IMR-90 (cell line): ENCODE data around the gene AHCTF1. TPM values are rescaled to one million over a fixed set of nuclear protein-coding genes. Genes with fewer than 3 reads are reported as not detected.

Experiments
- ATAC-seq: fragments of 200-7000 bp; cut with Tn5 transposase; 2 replicates; pipeline ENCODE4 v1.9.1; 2020; ENCODE audit warnings: low read depth, mild to moderate bottlenecking, moderate library complexity
- BruUV-seq: library from RNA; stranded (reverse); fragments of 400-500 nt; replicated peaks from 2 replicates; lab custom pipeline; 2021; lab: Mats Ljungman, UMichigan
- CTCF ChIA-PET: fragments of 300-600 bp; formaldehyde crosslinking; extraction: SDS; loops from one replicate; lab custom pipeline; 2021; ENCODE audit warnings: antibody characterized with exemption; lab: Yijun Ruan, JAX
- POLR2A ChIA-PET: fragments of 300-600 bp; sonication (Branson Sonifier 250); formaldehyde crosslinking; loops from one replicate; lab custom pipeline; 2022; ENCODE audit warnings: antibody characterized with exemption; ENCODE audit not compliant: unreplicated experiment; lab: Charles Lee
- DNase-seq: peaks from one replicate; pipeline ENCODE4 v3.0.0; 2013
- H2AFZ ChIP-seq: replicated peaks from 2 replicates; pipeline ENCODE3; 2013; ENCODE audit warnings: low read length, mild to moderate bottlenecking; ENCODE audit not compliant: poor library complexity
- H2AK5ac ChIP-seq: 2 replicates; pipeline ENCODE4 v1.6.1; 2013; ENCODE audit warnings: low read depth, low read length, inconsistent platforms
- H2AK9ac ChIP-seq: replicated peaks from 2 replicates; pipeline ENCODE3; 2013; ENCODE audit warnings: mild to moderate bottlenecking, low read depth, low read length, moderate library complexity; ENCODE audit not compliant: poor library complexity
- H2BK120ac ChIP-seq: 2 replicates; pipeline ENCODE4 v1.6.1; 2013; ENCODE audit warnings: low read depth, low read length, inconsistent platforms
- H2BK15ac ChIP-seq: 3 replicates; pipeline ENCODE4 v1.6.1; 2013; ENCODE audit warnings: low read depth, low read length, inconsistent platforms
- H2BK20ac ChIP-seq: 2 replicates; pipeline ENCODE4 v1.6.1; 2013; ENCODE audit warnings: low read depth, mild to moderate bottlenecking, inconsistent platforms, low read length, moderate library complexity
- H2BK5ac ChIP-seq: 2 replicates; pipeline ENCODE4 v1.6.1; 2013; ENCODE audit warnings: mild to moderate bottlenecking, low read depth, low read length, inconsistent platforms; ENCODE audit not compliant: poor library complexity, severe bottlenecking
- H3K14ac ChIP-seq: replicated peaks from 2 replicates; pipeline ENCODE4 v1.6.1; 2013; ENCODE audit warnings: low read depth, low read length, inconsistent platforms
- H3K18ac ChIP-seq: 2 replicates; pipeline ENCODE4 v1.6.1; 2013; ENCODE audit warnings: low read depth, low read length, control low read depth
- H3K23ac ChIP-seq: 2 replicates; pipeline ENCODE4 v1.6.1; 2013; ENCODE audit warnings: low read depth, low read length, inconsistent platforms
- H3K27ac ChIP-seq: 2 replicates; pipeline ENCODE4 v1.5.1; 2013; ENCODE audit warnings: mild to moderate bottlenecking, control low read depth, low read length; ENCODE audit not compliant: insufficient read depth
- H3K27me3 ChIP-seq: 2 replicates; pipeline ENCODE4 v1.6.1; 2013; ENCODE audit warnings: low read length; ENCODE audit not compliant: control insufficient read depth, insufficient read depth
- H3K36me3 ChIP-seq: 2 replicates; pipeline ENCODE4 v1.6.1; 2013; ENCODE audit warnings: low read length, mixed read lengths; ENCODE audit not compliant: control insufficient read depth, insufficient read depth
- H3K4ac ChIP-seq: 2 replicates; pipeline ENCODE4 v1.6.1; 2013; ENCODE audit warnings: low read depth, low read length, inconsistent platforms
- H3K4me1 ChIP-seq: 2 replicates; pipeline ENCODE4 v1.6.1; 2013; ENCODE audit warnings: low read length, mixed read lengths; ENCODE audit not compliant: control insufficient read depth, insufficient read depth
- H3K4me2 ChIP-seq: 2 replicates; pipeline ENCODE4 v1.6.1; 2013; ENCODE audit warnings: low read depth, mild to moderate bottlenecking, control low read depth, low read length, moderate library complexity
- H3K4me3 ChIP-seq: 2 replicates; pipeline ENCODE4 v1.5.1; 2013; ENCODE audit warnings: low read depth, mild to moderate bottlenecking, control low read depth, low read length, moderate library complexity; ENCODE audit not compliant: insufficient read depth
- H3K56ac ChIP-seq: 2 replicates; pipeline ENCODE4 v1.6.1; 2013; ENCODE audit warnings: low read length, inconsistent platforms; ENCODE audit not compliant: insufficient read depth; ENCODE audit errors: extremely low read depth
- H3K79me1 ChIP-seq, 2 experiments: 2 replicates each; pipeline ENCODE4 v1.6.1; 2013; ENCODE audit warnings: low read length in 2 of 2, inconsistent platforms in 1 of 2, low read depth in 1 of 2
- H3K9ac ChIP-seq: 2 replicates; pipeline ENCODE4 v1.6.1; 2013; ENCODE audit warnings: low read depth, low read length, control low read depth
- H3K9me1 ChIP-seq: 2 replicates; pipeline ENCODE4 v1.6.1; 2013; ENCODE audit warnings: low read length, inconsistent platforms; ENCODE audit not compliant: insufficient read depth
- H3K9me3 ChIP-seq: 2 replicates; pipeline ENCODE4 v1.6.1; 2013; ENCODE audit warnings: low read length; ENCODE audit not compliant: control insufficient read depth, insufficient read depth
- H4K20me1 ChIP-seq: 2 replicates; pipeline ENCODE4 v1.6.1; 2013; ENCODE audit warnings: low read length, inconsistent platforms; ENCODE audit not compliant: insufficient read depth
- H4K5ac ChIP-seq: 2 replicates; pipeline ENCODE4 v1.6.1; 2013; ENCODE audit warnings: mild to moderate bottlenecking, low read depth, low read length, control low read depth
- H4K8ac ChIP-seq, 2 experiments: 2 replicates each; pipeline ENCODE4 v1.6.1; 2013; ENCODE audit warnings: low read depth in 2 of 2, low read length in 2 of 2, control low read depth in 1 of 2, inconsistent platforms in 1 of 2
- H4K91ac ChIP-seq: 2 replicates; pipeline ENCODE4 v1.6.1; 2013; ENCODE audit warnings: low read depth, low read length, inconsistent platforms; ENCODE audit not compliant: insufficient read depth
- BHLHE40 ChIP-seq: fragments of 150-350 bp; IDR thresholded peaks from 2 replicates; pipeline ENCODE4 v1.6.1; 2016; ENCODE audit warnings: mild to moderate bottlenecking, low read depth, low read length
- ELK1 ChIP-seq: fragments of 150-350 bp; IDR thresholded peaks from 2 replicates; pipeline ENCODE4 v1.6.1; 2016; ENCODE audit warnings: low read depth, mild to moderate bottlenecking, low read length, moderate library complexity, borderline replicate concordance
- FOS ChIP-seq: fragments of 150-350 bp; IDR thresholded peaks from 2 replicates; pipeline ENCODE4 v1.6.1; 2016; ENCODE audit warnings: low read depth, low read length
- MAFK ChIP-seq: IDR thresholded peaks from 2 replicates; pipeline ENCODE4 v1.6.1; 2012; ENCODE audit warnings: low read depth, low read length, improper control_type of control experiment
- NFE2L2 ChIP-seq: fragments of 150-350 bp; IDR thresholded peaks from 2 replicates; pipeline ENCODE4 v1.6.1; 2016; ENCODE audit warnings: low read depth, mild to moderate bottlenecking, low read length
- RFX5 ChIP-seq: IDR thresholded peaks from 2 replicates; pipeline ENCODE4 v1.8.0; 2012; ENCODE audit warnings: low read depth, mild to moderate bottlenecking, low read length, moderate library complexity
- SMC3 ChIP-seq: fragments of 150-350 bp; IDR thresholded peaks from 2 replicates; pipeline ENCODE4 v1.6.1; 2016; ENCODE audit warnings: low read depth, mild to moderate bottlenecking, antibody characterized with exemption, low read length, moderate library complexity
- WGBS, 2 experiments: methylation state at CpG; one replicate each; pipeline versions ENCODE4 v1.1.5 to v1.1.7; 2013; ENCODE audit warnings: missing lambda C conversion rate in 2 of 2; ENCODE audit not compliant: insufficient read length in 1 of 2; ENCODE audit errors: extremely low coverage in 2 of 2; 5-methylcytosine and 5-hydroxymethylcytosine counted together
- dilution Hi-C: fragments of 300-500 bp; cut with HindIII; formaldehyde crosslinking; loops from one replicate; pipeline ENCODE4 v1.14.3; 2018; ENCODE audit warnings: low sequenced_read_pairs; ENCODE audit not compliant: unreplicated experiment
- in situ Hi-C: fragments of 300-500 bp; cut with MboI; formaldehyde crosslinking; loops from 3 replicates; pipeline ENCODE4 v1.14.3; 2019; ENCODE audit warnings: low sequenced_read_pairs, inconsistent platforms, mixed read lengths
- intact Hi-C: fragments of 100-400 bp; cut with micrococcal nuclease; formaldehyde crosslinking; loops from 2 replicates; pipeline ENCODE4 v1.10.0; 2022
- polyA plus RNA-seq, 3 experiments: library from polyadenylated mRNA; depleted of rRNA; stranded (reverse); fragments of >200 nt; gene quantifications; 2 replicates each; pipeline ENCODE4 v1.2.3, GENCODE V29; 2012; ENCODE audit warnings: low replicate concordance in 1 of 3
- total RNA-seq: library from RNA; depleted of rRNA; stranded (reverse); fragments of >200 nt; gene quantifications from 2 replicates; pipeline ENCODE4 v1.2.3, GENCODE V29; 2012

The AHCTF1 gene
- total and polyA plus RNA-seq, 2 of the 4 experiments (the other 2 are of a cell fraction), result 8.9 to 29.0 TPM

- in situ Hi-C loops, result no loop called here
- Histone ChIP-seq H4K5ac (no peak overlapping the region), H2AK9ac (no peak overlapping the region), H4K91ac (no peak overlapping the region), H2AK5ac (no peak overlapping the region), H3K56ac (no peak overlapping the region), H2AFZ (no peak overlapping the region), H3K4me2 (no peak overlapping the region), H3K9ac (no peak overlapping the region), H4K8ac (no peak overlapping the region), H3K27me3 (no peaks in the 10 kb centered on the region), H3K4ac (no peak overlapping the region), H3K18ac (no peak overlapping the region), H3K79me1 (peaks cover 38 to 41% of the 10 kb centered on the region in 2 experiments), H3K36me3 (peaks cover 21% of the 10 kb centered on the region), H3K4me1 (peaks cover 5% of the 10 kb centered on the region), H3K4me3 (no peak overlapping the region), H3K9me3 (no peaks in the 10 kb centered on the region), H3K9me1 (peaks cover 7% of the 10 kb centered on the region), H2BK5ac (no peak overlapping the region), H3K27ac (no peak overlapping the region), H2BK120ac (no peak overlapping the region), H3K23ac (no peak overlapping the region), H4K20me1 (peaks cover 9% of the 10 kb centered on the region; the same call in 1 of the 2 replicates), H3K14ac (no peak overlapping the region), H2BK20ac (no peak overlapping the region), H2BK15ac (no peak overlapping the region)
- TF ChIP-seq RFX5 (no peak), MAFK (no peak), BHLHE40 (no peak), FOS (no peak), SMC3 (no peak), ELK1 (no peak), NFE2L2 (no peak)
- no peak for DNase-seq
- no CpG with 5 or more reads among the region's 3 CpGs for WGBS, 2 experiments
- ChIA-PET POLR2A (no interaction called here), CTCF (no interaction called here)
- intact Hi-C loops, result no loop called here
- dilution Hi-C loops, result no loop called here
- ATAC-seq, result no peak
- no TSS peak for BruUV-seq
Measured at GRCh38 chr1:246876431-246876830, 55.3 kb downstream of the AHCTF1 start.
